ENCODE results near the gene KRT6C. TPM values are rescaled to one million over a fixed set of nuclear protein-coding genes. Genes with fewer than 3 reads are reported as not detected.

The KRT6C gene
- total and polyA plus RNA-seq, 8 donors, result not detected

DNA sequence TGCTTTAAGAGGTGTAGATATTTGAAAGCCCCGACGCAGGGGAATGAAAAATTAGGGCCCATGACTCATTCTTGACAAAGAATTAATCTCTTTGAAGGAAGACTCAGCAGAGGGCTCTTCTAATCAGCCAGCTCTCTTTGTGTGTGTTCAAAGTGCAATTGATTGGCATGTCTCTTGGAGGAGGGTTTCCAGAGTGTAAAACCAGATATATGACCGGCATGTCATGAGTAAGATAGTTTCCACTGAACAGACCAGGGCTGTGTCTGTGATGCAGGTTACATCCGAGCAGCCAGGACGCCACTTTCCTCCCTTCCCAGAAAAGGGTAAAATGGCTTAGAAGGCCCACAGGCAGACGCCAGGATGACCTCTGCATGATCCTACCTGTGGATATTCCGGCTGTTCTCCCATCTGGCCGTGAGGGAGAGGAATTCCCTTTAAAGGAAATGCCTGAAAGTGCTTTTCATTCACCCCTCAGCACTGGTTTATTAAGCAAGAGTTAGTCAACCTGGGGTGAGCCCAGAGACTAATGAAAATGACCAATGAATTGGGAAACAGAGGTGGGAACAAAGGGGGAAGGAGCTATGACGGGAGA is 32.2 kb downstream of the KRT6C start:
- no peak overlapping the region for H3K27ac ChIP-seq
- intact Hi-C loops (cut with DNase I), result no loop called here
- H3K9me3 ChIP-seq, result no peaks in the 10 kb centered on the region
- no peaks in the 10 kb centered on the region for H3K4me1 ChIP-seq
- ATAC-seq (no peak), DNase-seq (no peak)
- peaks cover 0 to 30% of the 10 kb centered on the region in 2 donors for H3K27me3 ChIP-seq
- TF ChIP-seq, protein P1, sequence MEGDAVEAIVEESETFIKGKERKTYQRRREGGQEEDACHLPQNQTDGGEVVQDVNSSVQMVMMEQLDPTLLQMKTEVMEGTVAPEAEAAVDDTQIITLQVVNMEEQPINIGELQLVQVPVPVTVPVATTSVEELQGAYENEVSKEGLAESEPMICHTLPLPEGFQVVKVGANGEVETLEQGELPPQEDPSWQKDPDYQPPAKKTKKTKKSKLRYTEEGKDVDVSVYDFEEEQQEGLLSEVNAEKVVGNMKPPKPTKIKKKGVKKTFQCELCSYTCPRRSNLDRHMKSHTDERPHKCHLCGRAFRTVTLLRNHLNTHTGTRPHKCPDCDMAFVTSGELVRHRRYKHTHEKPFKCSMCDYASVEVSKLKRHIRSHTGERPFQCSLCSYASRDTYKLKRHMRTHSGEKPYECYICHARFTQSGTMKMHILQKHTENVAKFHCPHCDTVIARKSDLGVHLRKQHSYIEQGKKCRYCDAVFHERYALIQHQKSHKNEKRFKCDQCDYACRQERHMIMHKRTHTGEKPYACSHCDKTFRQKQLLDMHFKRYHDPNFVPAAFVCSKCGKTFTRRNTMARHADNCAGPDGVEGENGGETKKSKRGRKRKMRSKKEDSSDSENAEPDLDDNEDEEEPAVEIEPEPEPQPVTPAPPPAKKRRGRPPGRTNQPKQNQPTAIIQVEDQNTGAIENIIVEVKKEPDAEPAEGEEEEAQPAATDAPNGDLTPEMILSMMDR (IDR thresholded peaks at IDR 0.05), result no peak
- H3K36me3 ChIP-seq, result no peaks in the 10 kb centered on the region
- no peak overlapping the region for H3K4me3 ChIP-seq

DNA sequence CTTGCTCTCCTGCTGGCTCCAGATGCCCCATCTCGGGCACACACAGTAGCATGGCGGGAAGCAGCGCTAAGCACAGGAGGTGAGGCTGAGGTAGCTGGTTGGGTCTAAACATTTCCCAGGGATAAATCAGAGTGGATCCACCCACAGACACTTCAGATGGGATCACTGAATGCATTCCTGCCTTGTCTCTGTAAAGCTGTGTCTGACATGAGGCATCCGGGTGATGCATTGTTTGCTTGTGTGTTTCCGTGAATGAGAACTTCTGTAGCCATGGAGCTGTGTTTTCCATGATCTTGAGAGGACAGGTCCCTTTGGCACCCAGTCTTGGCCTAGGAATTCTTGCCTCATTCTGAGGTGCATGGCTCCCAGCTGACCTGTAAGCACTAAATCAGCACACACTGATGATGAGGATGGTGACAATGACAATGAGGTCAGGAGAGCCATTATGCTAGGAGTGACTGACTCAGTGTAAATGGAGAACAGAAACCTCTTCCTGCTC is 32.7 kb downstream of the KRT6C start:
- Histone ChIP-seq H3K36me3 (no peaks in the 10 kb centered on the region), H3K27me3 (peaks cover 0 to 30% of the 10 kb centered on the region in 2 donors), H3K4me1 (no peaks in the 10 kb centered on the region), H3K4me3 (no peak overlapping the region), H3K27ac (no peak overlapping the region), H3K9me3 (no peaks in the 10 kb centered on the region)
- no peak for DNase-seq
- TF ChIP-seq, protein P1 (IDR thresholded peaks at IDR 0.05), result no peak
- intact Hi-C loops (cut with DNase I), result no loop called here
- ATAC-seq, result no peak

DNA sequence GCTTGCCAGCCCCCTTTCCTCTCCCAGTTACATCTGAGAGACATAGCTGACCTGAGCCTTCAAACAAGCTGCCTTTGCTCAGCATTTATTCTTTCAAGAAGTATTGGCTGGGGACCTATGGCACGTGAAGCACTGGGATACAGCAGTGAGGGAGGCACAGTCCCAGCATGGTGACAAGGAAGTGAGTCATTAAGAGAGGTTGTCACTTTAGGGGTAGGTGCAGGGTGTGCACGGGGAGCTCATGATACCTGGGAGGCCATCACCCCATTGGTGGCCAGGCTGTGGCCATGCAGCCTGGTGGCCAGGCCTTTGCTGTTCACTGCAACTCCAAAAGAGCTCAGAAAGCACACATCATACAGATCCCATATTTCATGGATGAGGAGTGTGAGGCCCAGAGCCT is 33.8 kb downstream of the KRT6C start:
- TF ChIP-seq, protein P1 (IDR thresholded peaks at IDR 0.05), result no peak
- Histone ChIP-seq H3K4me1 (no peaks in the 10 kb centered on the region), H3K27me3 (peaks cover 0 to 30% of the 10 kb centered on the region in 2 donors), H3K27ac (no peak overlapping the region), H3K4me3 (no peak overlapping the region), H3K9me3 (no peaks in the 10 kb centered on the region), H3K36me3 (no peaks in the 10 kb centered on the region)
- DNase-seq (no peak), ATAC-seq (no peak)
- intact Hi-C loops (cut with DNase I), result no loop called here

DNA sequence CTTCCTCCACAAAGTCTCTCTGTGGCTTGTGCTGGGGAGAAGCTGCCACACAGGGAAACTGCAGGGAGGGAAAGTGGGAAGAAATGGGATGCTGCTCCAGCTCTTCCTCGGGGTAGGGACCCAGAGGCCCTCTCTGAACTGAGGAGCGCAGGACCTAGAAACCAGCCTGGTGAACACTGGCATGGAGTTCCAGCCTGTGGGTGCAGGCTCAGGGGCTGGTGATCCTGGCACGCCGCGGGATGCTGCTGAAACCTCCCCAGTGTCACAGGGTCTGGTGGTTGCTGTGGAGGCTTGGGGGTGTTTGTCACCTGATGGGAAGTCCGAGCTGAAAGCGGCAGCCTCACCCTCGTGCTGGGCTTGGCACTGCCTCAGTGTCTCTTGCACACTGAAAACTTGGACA is 34.2 kb downstream of the KRT6C start:
- Histone ChIP-seq H3K27ac (no peak overlapping the region), H3K9me3 (no peaks in the 10 kb centered on the region), H3K4me1 (no peaks in the 10 kb centered on the region), H3K27me3 (peaks cover 0 to 34% of the 10 kb centered on the region in 2 donors), H3K4me3 (no peak overlapping the region), H3K36me3 (no peaks in the 10 kb centered on the region)
- DNase-seq (no peak), ATAC-seq (no peak)
- TF ChIP-seq, protein P1 (IDR thresholded peaks at IDR 0.05), result no peak
- intact Hi-C loops (cut with DNase I), result no loop called here

DNA sequence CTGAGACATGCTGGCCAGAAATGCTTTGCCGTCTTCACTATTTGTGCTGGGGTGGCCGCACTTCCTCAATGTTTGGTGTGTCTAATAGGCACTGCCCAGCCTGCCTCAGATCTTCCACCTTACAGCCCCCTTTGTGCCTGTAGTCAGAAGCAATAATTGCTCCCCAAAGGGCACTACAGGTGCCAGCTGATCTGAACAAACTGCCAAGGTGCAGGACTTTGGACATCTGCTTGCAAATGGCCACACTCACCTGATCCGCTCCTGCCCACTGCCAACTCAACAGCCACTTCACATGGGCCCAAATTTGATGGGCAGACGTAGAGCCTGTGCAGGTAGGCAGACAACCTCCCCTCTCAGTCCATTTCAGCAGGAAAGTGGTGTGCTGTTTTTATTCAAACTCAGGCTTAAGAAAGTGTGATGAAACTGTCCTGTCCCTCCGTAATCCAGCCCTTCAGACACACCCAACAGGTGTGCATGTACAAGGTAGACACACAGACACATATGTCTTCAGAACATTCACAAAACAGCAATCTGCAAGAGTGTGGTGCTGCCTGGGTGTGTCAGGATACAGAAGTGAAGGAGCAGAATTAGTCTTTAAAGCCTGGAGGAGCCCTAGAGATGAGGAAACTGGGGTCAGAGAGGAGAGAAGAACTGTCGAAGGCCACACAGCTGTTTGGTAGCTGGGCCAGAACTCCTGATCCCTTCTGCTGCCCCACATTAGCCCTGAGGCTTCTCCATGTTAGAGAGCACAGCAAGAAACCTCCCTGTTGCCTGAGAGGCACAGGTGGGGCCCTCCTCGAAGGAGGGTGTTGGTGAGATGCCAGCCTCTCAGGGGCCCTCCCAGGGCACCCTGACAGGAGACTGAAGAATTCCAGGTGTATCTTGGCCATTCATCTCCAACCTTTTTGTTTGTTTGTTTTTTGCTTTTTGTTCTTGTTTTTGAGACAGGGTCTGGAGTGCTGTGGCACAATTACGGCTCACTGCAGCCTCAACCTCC is 35.0 kb downstream of the KRT6C start:
- intact Hi-C loops (cut with DNase I), result no loop called here
- H3K27ac ChIP-seq, result no peak overlapping the region

More for the DNA sequence above, 35.0 kb downstream of the KRT6C start:
- ATAC-seq, result no peak
- Histone ChIP-seq H3K9me3 (no peaks in the 10 kb centered on the region), H3K36me3 (no peaks in the 10 kb centered on the region), H3K27me3 (peaks cover 0 to 42% of the 10 kb centered on the region in 2 donors), H3K4me3 (no peak overlapping the region), H3K4me1 (no peaks in the 10 kb centered on the region)
- no peak for DNase-seq
- TF ChIP-seq, protein P1 (IDR thresholded peaks at IDR 0.05), result no peak

Data from left lung (tissue), 10 donors.